Spinal cord (tissue), 10 donors: ENCODE data around the gene WSCD2. TPM values are rescaled to one million over a fixed set of nuclear protein-coding genes. Genes with fewer than 3 reads are reported as not detected.

Experiments
- DNase-seq, 6 donors: peaks; one replicate each; pipeline versions ENCODE4 v3.0.0 to v3.0.0-alpha.2; 2013 to 2015; ENCODE audit warnings: low spot score in 6 of 6, low read depth in 4 of 6
- H3K27ac ChIP-seq: one replicate; pipeline ENCODE4 v1.5.1; 2013; ENCODE audit warnings: low read depth, low read length, control low read depth
- H3K27me3 ChIP-seq: one replicate; pipeline ENCODE4 v1.6.1; 2013; ENCODE audit warnings: low read length; ENCODE audit not compliant: control insufficient read depth, insufficient read depth
- H3K36me3 ChIP-seq: one replicate; pipeline ENCODE4 v1.6.1; 2013; ENCODE audit warnings: low read length; ENCODE audit not compliant: control insufficient read depth, insufficient read depth
- H3K4me1 ChIP-seq: one replicate; pipeline ENCODE4 v1.6.1; 2013; ENCODE audit warnings: low read length; ENCODE audit not compliant: control insufficient read depth, insufficient read depth
- H3K4me3 ChIP-seq: one replicate; pipeline ENCODE4 v1.5.1; 2013; ENCODE audit warnings: low read depth, low read length, control low read depth
- H3K9me3 ChIP-seq: one replicate; pipeline ENCODE4 v1.6.1; 2013; ENCODE audit warnings: low read length; ENCODE audit not compliant: control insufficient read depth, insufficient read depth
- WGBS: methylation state at CpG from one replicate; pipeline ENCODE4 v1.1.5; 2013; ENCODE audit warnings: missing lambda C conversion rate; ENCODE audit not compliant: insufficient coverage; 5-methylcytosine and 5-hydroxymethylcytosine counted together
- polyA plus RNA-seq, 2 donors: library from polyadenylated mRNA; unstranded; fragments of 120-200 nt; gene quantifications; one replicate each; pipeline ENCODE4 v1.2.1, GENCODE V29; 2013; ENCODE audit not compliant: insufficient read length in 2 of 2
- total RNA-seq, 2 donors: library from RNA; depleted of rRNA in 1 of 2; stranded (reverse); fragments of 120-200 nt in 1 of 2; fragments of >200 nt in 1 of 2; gene quantifications; one replicate each; pipeline versions ENCODE4 v1.2.3 to v1.2.4, GENCODE V29; 2013 to 2014
- donor health status: healthy.

Gene WSCD2
- total and polyA plus RNA-seq, 4 donors = 6.1 to 17.4 (median 11.8) TPM

GRCh38 chr12:108148521-108149074, 19.5 kb downstream of the WSCD2 start:
- H3K36me3 ChIP-seq = no peaks in the 10 kb centered on the region
- DNase-seq = no peak
- H3K27ac ChIP-seq = no peak overlapping the region
- H3K4me1 ChIP-seq = peaks cover 22% of the 10 kb centered on the region
- no peaks in the 10 kb centered on the region for H3K9me3 ChIP-seq
- no peak overlapping the region for H3K4me3 ChIP-seq
- no CpG with 5 or more reads among the region's 3 CpGs for WGBS
- no peaks in the 10 kb centered on the region for H3K27me3 ChIP-seq

- H3K4me3 ChIP-seq = no peak overlapping the region
- no peaks in the 10 kb centered on the region for H3K36me3 ChIP-seq
- no peak for DNase-seq
- no peaks in the 10 kb centered on the region for H3K27me3 ChIP-seq
- H3K9me3 ChIP-seq = no peaks in the 10 kb centered on the region
- H3K4me1 ChIP-seq = peaks cover 22% of the 10 kb centered on the region
- H3K27ac ChIP-seq = no peak overlapping the region
- 75% methylated on average over 7 of the region's 7 CpGs for whole genome bisulfite sequencing
Observed at GRCh38 chr12:108150436-108150835, 21.3 kb downstream of the WSCD2 start.

- Histone ChIP-seq H3K9me3 (no peaks in the 10 kb centered on the region), H3K4me3 (no peak overlapping the region), H3K4me1 (peaks cover 22% of the 10 kb centered on the region), H3K27me3 (no peaks in the 10 kb centered on the region), H3K27ac (no peak overlapping the region), H3K36me3 (no peaks in the 10 kb centered on the region)
- WGBS = 18% methylated on average over 11 of the region's 12 CpGs
- peak in 1 of 6 donors; percentile 42 for DNase-seq
Observed at GRCh38 chr12:108151533-108152169, 22.6 kb downstream of the WSCD2 start.

- WGBS = 56% methylated on average over 4 of the region's 4 CpGs
- Histone ChIP-seq H3K4me1 (peaks cover 22% of the 10 kb centered on the region), H3K9me3 (no peaks in the 10 kb centered on the region), H3K36me3 (no peaks in the 10 kb centered on the region), H3K4me3 (no peak overlapping the region), H3K27me3 (no peaks in the 10 kb centered on the region), H3K27ac (no peak overlapping the region)
- DNase-seq = no peak
Observed at GRCh38 chr12:108152170-108152538, 23.1 kb downstream of the WSCD2 start.

- 80% methylated on average over 4 of the region's 5 CpGs for WGBS
- no peak for DNase-seq
- no peaks in the 10 kb centered on the region for H3K27me3 ChIP-seq
- no peaks in the 10 kb centered on the region for H3K9me3 ChIP-seq
- H3K4me1 ChIP-seq = peaks cover 13% of the 10 kb centered on the region
- no peak overlapping the region for H3K27ac ChIP-seq
- H3K36me3 ChIP-seq = no peaks in the 10 kb centered on the region
- no peak overlapping the region for H3K4me3 ChIP-seq
Observed at GRCh38 chr12:108156717-108157116, 27.6 kb downstream of the WSCD2 start.

GRCh38 chr12:108157870-108158459, 28.9 kb downstream of the WSCD2 start:
- Histone ChIP-seq H3K27me3 (no peaks in the 10 kb centered on the region), H3K4me3 (no peak overlapping the region), H3K36me3 (no peaks in the 10 kb centered on the region), H3K9me3 (no peaks in the 10 kb centered on the region), H3K4me1 (peaks cover 6% of the 10 kb centered on the region), H3K27ac (no peak overlapping the region)
- DNase-seq = no peak
- 76% methylated on average over 7 of the region's 8 CpGs for WGBS

- Histone ChIP-seq H3K36me3 (no peaks in the 10 kb centered on the region), H3K27me3 (no peaks in the 10 kb centered on the region), H3K4me3 (no peak overlapping the region), H3K27ac (no peak overlapping the region), H3K4me1 (peaks cover 6% of the 10 kb centered on the region), H3K9me3 (no peaks in the 10 kb centered on the region)
- peak in 1 of 6 donors; percentile 55 for DNase-seq
- 54% methylated on average over 2 of the region's 4 CpGs for WGBS
Observed at GRCh38 chr12:108162207-108162606, 33.1 kb downstream of the WSCD2 start.

GRCh38 chr12:108166505-108166904, 37.4 kb downstream of the WSCD2 start:
- no peaks in the 10 kb centered on the region for H3K36me3 ChIP-seq
- H3K4me1 ChIP-seq = peaks cover 4% of the 10 kb centered on the region
- H3K4me3 ChIP-seq = no peak overlapping the region
- H3K27me3 ChIP-seq = no peaks in the 10 kb centered on the region
- 50% methylated on average over 2 of the region's 5 CpGs for WGBS
- no peak overlapping the region for H3K27ac ChIP-seq
- H3K9me3 ChIP-seq = no peaks in the 10 kb centered on the region
- DNase-seq = no peak

- Histone ChIP-seq H3K9me3 (no peaks in the 10 kb centered on the region), H3K36me3 (no peaks in the 10 kb centered on the region), H3K27me3 (no peaks in the 10 kb centered on the region), H3K4me1 (peaks cover 1% of the 10 kb centered on the region), H3K27ac (no peak overlapping the region), H3K4me3 (no peak overlapping the region)
- WGBS = 88% methylated on average over 2 of the region's 3 CpGs
- DNase-seq = no peak
Observed at GRCh38 chr12:108167974-108168373, 38.9 kb downstream of the WSCD2 start.

- peaks cover 6% of the 10 kb centered on the region for H3K4me1 ChIP-seq
- no peaks in the 10 kb centered on the region for H3K36me3 ChIP-seq
- 60% methylated on average over 1 of the region's 2 CpGs for WGBS
Observed at GRCh38 chr12:108169708-108170107, 40.6 kb downstream of the WSCD2 start.

More at GRCh38 chr12:108169708-108170107, 40.6 kb downstream of the WSCD2 start:
- no peak overlapping the region for H3K4me3 ChIP-seq
- no peak overlapping the region for H3K27ac ChIP-seq
- H3K9me3 ChIP-seq = no peaks in the 10 kb centered on the region
- DNase-seq = peak in 1 of 6 donors; percentile 54
- no peaks in the 10 kb centered on the region for H3K27me3 ChIP-seq
